ENCODE results near the gene WSCD2.

Gene WSCD2

DNA sequence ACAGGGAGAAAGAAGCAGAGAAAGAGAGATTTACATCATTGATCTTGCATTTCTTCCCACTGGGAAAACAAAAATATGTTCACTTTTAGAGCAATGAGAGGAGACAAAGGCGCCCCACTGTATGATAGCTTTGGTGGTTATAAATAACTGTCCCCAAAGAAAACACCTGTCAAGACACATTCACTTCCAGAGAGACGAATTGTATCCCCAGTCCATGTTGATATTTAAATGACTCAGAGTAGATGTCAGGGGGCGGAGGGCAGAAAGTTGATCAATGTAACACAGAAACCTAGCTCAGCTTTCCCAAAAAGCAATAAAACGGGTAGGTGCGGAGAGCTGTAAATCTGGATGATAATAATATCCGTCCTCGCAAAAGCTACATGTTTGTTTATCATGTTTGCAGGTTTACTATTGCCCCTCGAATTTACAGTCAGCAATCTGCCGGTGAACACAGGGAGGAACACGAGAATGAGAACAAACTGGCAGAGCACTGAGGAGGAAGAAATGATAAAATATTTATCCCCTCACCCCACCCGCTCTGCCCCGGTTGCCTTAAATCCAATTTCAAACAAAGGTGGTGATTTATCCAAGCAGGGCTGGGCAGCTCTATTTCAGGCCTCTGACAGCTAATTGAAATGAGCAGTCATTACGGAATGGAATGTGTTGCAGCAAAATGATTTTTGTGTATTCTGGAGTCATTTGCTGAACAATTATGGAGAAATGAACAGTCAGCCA is 125.6 kb downstream of the WSCD2 start:
- no peak for TF ChIP-seq CTCF (conservative IDR thresholded peaks at IDR 0.05)
- H3K27ac ChIP-seq = no peak overlapping the region

DNA sequence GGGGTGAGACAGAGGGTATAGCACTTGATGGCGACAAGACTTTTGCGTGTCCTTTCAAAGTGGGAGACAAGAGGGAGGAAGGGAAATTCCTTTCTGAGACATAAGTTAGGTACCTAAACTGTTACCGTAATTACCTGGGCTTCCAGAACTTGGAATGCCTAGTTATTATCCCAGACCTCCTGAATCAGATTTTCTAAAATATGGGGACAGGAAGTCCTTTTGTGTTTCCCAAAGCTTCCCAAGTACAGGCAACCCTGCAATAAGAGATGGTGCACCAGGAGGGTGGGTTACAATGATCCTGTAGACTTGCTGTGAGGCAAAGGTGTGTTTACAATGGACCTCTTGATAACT is 126.1 kb downstream of the WSCD2 start:
- TF ChIP-seq CTCF (conservative IDR thresholded peaks at IDR 0.05) = no peak
- no peak overlapping the region for H3K27ac ChIP-seq

- no peak overlapping the region for H3K27ac ChIP-seq
- no peak for TF ChIP-seq CTCF (conservative IDR thresholded peaks at IDR 0.05)
Measured at GRCh38 chr12:108257004-108257403, 127.9 kb downstream of the WSCD2 start.

GRCh38 chr12:108257610-108258106 is 128.6 kb downstream of the WSCD2 start:
- no peak overlapping the region for H3K27ac ChIP-seq
- no peak for TF ChIP-seq CTCF (conservative IDR thresholded peaks at IDR 0.05)

DNA sequence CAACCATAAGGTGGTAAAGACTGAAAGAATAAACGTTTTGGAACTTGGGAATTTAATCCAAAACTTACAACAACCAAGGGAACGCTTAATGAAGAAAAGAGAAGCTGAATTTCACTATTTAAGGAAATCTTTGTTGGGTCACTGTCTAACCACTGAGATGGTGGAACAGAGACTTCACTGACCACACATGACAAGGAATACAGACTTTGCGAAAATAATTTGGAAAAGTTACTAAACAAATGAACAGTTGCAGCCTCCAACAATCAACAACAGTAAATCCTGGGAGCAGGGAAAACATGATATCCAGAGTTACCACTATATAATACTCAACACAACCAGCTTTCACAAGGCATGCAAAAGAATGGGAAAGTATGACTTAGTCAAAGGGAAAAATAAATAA is 131.0 kb downstream of the WSCD2 start:
- no peak for TF ChIP-seq CTCF (conservative IDR thresholded peaks at IDR 0.05)

GRCh38 chr12:108260969-108261368 is 131.9 kb downstream of the WSCD2 start:
- no peak for TF ChIP-seq CTCF (conservative IDR thresholded peaks at IDR 0.05)

More for the DNA sequence above, 131.0 kb downstream of the WSCD2 start:
- H3K27ac ChIP-seq = no peak overlapping the region

DNA sequence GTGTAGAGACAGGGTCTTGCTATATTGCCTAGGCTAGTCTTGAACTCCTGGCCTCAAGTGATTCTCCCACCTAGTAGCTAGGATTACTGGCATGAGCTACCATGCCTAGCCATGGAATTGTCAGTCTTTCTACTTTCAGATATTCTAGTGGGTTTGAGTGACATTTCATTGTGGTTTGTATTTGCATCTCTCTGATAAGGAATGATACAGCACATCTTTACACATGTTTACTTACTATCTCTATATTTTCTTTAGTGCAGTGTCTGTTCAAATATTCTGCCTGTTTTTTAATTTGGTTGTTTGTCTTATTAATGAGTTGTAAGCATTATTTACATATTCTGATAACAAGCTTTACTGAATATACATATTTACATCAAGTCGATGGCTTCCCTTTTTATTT is 136.4 kb downstream of the WSCD2 start:
- no peak overlapping the region for H3K27ac ChIP-seq
- TF ChIP-seq CTCF (conservative IDR thresholded peaks at IDR 0.05) = no peak

More at GRCh38 chr12:108260969-108261368, 131.9 kb downstream of the WSCD2 start:
- H3K27ac ChIP-seq = no peak overlapping the region

Measured in VCaP (cell line).